NCI-H1105 treated with DMSO at 0.1 percent for 48 hours (cell line): ENCODE measurements around the gene ARHGEF2.
A peak's percentile ranks its signal among the peaks of the same experiment; 100 is the strongest.

Experiments
- DNase-seq: peaks from one replicate; lab custom pipeline; 2025; lab: John Stamatoyannopoulos, UW

Gene ARHGEF2

GRCh38 chr1:155971910-155972809, 6.2 kb downstream of the ARHGEF2 start:
- no peak for DNase-seq

- DNase-seq: no peak
Observed at GRCh38 chr1:155970531-155971167, 7.7 kb downstream of the ARHGEF2 start.

DNA sequence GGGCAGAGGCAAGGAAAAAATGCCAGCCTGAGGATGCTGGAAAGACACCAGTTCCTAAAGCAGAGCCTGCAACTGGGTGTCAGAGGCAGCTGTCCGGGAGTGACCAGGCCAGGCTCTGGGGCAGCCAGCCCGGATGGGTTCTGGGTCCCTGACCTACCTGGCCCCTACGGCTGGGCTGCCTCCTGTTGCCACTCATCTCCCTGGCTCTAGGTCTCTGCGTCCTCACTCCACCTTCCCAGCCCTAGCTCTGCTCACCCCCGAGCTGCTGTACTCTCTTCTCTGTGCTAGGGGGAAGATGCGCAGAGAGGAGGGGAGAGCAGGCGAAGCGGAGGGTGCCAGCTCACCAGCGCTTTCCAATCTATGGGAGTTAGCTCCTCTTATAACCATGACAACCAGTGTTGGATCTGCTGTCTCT, 9.0 kb downstream of the ARHGEF2 start:
- no peak for DNase-seq

DNA sequence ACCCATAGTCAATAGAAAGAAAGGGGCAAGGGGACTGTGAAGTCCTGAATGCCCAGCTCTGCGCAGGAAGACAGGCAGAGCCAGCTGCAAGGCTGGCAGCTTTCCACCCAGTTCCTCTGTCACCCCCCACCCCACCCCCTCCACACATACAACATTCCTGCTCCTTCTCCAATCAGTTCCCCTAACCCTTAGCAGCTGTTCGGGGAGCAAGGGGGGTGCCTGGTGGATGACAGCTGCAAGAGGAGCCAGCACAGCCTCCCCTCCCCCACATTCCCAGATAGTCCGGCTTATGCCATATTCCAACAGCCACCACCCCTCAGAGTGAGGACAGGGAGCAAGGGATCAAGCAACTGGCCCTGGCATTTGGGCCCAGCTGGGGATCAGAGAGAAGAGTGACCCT, 9.7 kb downstream of the ARHGEF2 start:
- peak; percentile 70 for DNase-seq

DNA sequence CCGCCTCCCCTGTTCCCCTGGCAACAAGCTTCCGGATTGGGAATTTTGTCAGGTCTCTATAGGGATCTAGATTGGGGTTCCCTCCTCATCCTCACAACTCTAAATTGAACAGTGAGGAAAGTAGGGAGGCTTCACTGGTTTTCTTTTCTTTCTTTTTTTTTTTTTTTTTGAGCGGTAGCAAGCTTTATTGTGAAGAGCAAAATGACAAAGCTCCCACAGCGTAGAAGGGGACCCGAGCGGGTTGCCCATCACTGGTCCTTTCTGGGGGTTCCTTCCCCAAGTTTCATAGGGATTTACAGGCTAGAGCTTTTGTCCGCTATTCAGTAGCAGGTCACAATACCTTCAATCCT, 10.3 kb downstream of the ARHGEF2 start:
- no peak for DNase-seq

- DNase-seq: no peak
Observed at GRCh38 chr1:155967341-155968050, 10.9 kb downstream of the ARHGEF2 start.

DNA sequence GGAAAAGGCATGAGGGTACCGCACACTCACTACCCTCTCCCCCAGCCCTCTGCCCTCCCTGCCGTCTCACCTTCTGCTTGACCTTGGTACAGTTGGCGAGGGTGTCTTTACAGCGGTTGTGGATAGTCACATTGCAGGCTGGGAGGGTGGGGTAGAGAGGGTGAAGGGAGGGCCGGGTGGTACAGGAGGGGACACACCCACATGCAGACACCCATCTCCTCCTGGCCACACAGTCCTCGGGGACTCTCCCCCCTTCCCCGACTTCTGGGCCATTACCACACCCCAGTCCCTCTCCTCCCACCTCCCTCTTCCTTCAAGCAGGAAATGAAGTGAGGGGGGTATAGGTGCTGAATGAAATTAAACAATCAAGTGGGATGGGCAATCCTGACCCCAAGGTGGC, 11.6 kb downstream of the ARHGEF2 start:
- DNase-seq: no peak

- no peak for DNase-seq
Observed at GRCh38 chr1:155966135-155966534, 12.2 kb downstream of the ARHGEF2 start.

- no peak for DNase-seq
Observed at GRCh38 chr1:155964193-155964592, 14.2 kb downstream of the ARHGEF2 start.

DNA sequence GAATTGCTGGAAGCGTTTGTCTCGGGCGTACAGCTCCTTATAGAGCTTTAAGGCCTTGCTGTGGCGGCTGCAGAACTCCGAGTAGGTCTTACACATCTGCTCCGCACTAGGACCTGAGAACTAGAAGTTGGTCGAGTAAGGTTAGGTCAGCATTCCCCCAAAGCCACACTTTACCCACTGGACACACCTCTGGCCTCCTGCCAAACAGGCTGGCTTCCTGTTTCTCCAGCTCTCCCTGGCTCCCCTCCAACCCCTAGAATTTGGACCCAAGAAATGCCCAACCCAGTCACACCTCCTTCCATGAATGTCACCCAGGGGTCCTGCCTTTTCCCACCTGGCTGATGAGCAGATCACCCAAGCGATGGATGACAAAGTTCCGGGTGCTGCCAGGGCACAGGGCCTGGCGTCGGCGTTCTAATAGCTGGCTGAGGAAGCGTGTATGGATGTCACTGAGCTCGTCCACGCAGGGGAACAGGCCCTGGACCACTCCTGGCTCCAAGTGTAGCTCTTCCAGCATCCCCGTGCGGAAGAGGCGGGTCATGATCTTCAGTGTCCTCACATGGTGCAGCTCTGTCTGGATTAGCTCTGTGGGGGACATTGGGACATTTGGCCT, 15.6 kb downstream of the ARHGEF2 start:
- DNase-seq: no peak

DNA sequence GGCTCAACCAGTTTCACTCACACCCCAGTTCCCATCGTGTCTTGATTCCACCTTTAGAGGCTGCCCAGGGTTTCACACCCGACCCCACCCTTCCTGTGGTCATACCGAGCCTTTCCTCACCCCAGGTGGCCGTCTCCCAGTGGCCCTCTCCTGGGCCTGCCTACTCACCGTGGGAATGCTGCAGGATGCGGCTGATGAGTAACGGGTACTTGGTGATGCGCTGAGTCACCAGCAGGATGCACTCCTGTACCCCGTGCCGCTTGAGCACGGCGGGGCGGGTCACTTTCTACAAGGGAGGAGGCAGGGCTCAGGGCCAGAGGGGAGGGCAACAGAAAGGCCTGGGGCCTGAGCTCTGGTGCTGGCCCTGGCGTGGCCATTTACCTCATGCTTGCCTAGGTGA, 16.4 kb downstream of the ARHGEF2 start:
- no peak for DNase-seq

DNA sequence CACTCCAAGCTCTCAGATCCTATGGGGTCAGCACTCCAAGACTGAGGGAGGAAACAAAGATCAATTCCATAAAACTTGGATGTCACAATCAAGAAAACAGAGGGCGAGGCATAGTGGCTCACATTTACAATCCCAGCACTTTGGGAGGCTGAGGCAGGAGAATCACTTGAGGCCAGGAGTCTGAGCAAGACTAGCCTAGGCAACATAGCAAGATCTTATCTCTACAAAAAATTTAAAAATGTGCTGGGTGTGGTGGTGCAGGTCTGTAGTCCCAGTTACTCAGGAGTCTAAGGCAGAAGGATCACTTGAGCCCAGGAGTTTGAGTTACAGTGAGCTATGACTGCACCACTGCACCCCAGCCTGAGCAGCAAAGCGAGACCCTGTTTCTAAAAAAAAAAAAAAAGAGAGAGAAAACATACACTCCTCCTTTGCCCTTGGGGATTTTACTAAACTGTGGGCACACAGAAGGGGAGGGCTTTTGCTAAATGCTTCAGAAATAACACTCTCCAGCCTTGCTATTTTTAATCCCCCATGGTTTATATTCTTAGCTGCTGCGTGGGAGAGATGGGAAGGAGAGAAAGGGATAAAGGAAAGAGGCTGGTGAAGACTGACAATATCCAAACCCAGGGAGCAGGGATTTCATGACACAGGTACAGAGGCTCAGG, 18.1 kb downstream of the ARHGEF2 start:
- DNase-seq: no peak

DNA sequence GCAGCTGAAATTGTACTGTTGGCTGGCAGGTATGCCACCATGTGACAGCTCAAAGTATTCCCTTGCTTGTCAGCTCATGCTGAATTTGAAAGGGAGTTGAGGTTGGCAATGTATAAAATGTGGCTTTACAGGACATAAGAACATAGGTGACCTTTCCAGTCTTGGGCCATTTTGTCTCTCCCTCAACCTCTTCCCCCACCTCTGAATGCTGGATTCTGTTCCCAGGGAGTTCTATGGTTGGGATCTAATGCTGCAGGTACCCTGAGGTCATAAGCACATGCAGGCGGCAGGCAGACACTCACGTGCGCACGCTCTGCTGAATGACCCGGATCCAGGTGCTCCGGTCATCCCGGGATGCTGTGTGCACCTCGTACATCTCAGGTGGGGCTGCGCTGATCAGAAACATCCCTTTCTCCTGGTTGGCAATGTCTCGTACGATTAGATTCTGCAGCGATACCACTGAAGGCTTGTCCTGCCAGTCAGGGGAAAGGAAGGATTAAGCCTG, 20.9 kb downstream of the ARHGEF2 start:
- no peak for DNase-seq

DNA sequence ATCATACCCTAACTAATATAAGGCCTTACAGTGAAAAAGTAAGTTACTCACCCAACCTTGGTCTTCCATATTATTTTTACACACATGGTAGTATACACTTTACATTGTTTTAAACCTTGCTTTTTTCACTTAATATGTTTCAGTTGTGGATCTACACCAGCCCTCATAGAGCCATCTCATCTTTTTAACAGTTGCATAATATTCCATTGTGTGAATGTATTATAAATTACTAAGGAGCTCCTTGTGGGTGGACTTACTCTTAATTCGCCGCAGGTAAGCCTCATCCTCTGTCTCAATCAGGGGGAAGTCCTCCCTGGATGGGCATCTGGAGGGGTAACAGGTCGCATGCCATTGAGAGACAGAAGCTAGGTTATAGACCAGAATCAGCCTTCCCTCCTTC, 23.7 kb downstream of the ARHGEF2 start:
- DNase-seq: no peak

- no peak for DNase-seq
Observed at GRCh38 chr1:155952505-155952890, 25.8 kb downstream of the ARHGEF2 start.

DNA sequence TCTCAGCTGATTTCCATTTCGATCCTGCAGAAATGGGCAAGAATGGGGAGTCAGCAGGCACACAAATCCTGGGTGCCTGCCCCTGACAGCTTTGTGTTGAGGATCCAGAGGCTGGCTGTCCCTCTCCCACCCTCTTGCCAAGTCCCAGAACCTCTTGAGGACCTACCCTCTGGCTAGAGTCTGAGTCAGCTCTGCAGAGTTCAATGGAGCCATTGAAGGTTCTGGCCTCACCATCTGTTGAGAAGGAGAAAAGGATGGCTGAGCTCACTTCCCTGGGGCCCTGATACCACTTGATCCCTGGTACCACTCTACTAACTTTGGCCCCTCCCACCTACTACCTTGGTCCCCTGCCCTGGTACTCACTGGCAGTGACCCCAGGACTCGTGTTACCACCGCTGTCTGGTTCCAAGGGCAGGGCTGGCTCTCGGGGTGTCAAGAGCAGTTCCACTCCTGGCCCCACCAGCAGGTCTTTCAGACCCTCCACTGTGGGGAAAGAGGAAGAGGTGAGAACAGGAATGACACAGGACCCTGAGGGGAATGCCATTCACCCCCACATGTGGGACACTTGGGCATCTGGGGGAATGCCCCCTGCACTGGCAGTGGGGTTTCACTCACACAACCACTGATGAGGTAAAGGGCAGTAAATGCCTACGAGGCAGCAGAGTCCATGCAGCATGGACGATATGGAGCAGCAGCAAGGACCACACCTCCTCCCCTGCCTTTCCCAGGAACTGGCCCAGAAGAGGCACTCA, 26.4 kb downstream of the ARHGEF2 start:
- DNase-seq: no peak

GRCh38 chr1:155950829-155951228, 27.5 kb downstream of the ARHGEF2 start:
- no peak for DNase-seq

DNA sequence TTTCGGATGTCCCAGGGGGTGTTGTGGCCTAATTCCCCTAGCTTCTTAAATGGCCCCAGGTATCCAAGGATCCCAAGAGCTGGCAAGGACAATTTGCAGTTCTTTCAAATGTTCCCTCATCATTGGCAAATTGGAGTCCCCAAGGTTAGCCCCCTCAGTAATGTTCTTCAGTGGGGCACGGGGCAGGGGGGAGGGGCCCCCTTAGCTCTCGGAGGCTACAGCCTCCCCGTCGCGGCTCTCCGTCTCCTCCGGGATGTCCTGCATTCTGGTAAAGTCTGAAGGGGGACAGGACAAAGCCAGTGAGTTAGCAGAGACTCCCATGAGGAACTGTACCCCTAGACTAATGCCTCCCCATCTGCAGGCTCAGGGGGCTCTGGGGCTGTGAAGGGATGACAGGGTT, 30.6 kb downstream of the ARHGEF2 start:
- no peak for DNase-seq

DNA sequence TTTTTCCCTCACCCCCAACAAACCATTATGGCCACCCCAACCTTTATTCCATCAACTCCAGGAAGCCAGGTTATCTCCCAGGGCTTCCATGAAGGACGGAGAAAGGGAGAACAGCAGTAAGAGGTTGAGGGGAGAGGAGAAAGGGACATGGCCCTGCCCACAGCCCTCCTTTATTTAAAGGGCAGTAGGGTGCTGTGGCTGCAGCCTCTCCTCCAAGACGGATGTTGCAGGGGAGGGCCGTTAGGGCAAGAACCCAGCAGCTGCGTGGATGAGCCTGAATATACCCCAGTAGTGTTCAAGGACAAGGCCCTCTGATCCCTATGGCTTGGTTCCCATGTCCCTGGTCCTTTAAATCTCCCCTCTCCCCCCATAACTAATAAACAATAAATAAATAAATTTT, 31.1 kb downstream of the ARHGEF2 start:
- no peak for DNase-seq

- DNase-seq: no peak
Observed at GRCh38 chr1:155946633-155947219, 31.6 kb downstream of the ARHGEF2 start.

GRCh38 chr1:155944444-155944799, 33.9 kb downstream of the ARHGEF2 start:
- peak; percentile 54 for DNase-seq
